Smooth muscle cell (in vitro differentiated cells): ENCODE data around the gene IGSF6. TPM values are rescaled to one million over a fixed set of nuclear protein-coding genes. Genes with fewer than 3 reads are reported as not detected.

Source experiments
- DNase-seq: peaks from one replicate; lab custom pipeline; 2025; ENCODE audit not compliant: unreplicated experiment; lab: John Stamatoyannopoulos, UW
- H2AFZ ChIP-seq: fragments of 200-600 bp; sonication (generic); 2 replicates; pipeline ENCODE4 v1.6.0; 2016; ENCODE audit warnings: antibody characterized with exemption, low read depth, mild to moderate bottlenecking
- H3F3A ChIP-seq: fragments of 200-600 bp; sonication (generic); 2 replicates; pipeline ENCODE4 v1.6.0; 2017; ENCODE audit warnings: antibody characterized with exemption, low read depth
- H3K27ac ChIP-seq: fragments of 200-600 bp; sonication (generic); 2 replicates; pipeline ENCODE4 v1.5.1; 2016; ENCODE audit warnings: low read depth, mild to moderate bottlenecking
- H3K27me3 ChIP-seq: fragments of 200-600 bp; sonication (generic); 2 replicates; pipeline ENCODE4 v1.6.1; 2016; ENCODE audit warnings: low read depth, mild to moderate bottlenecking
- H3K36me3 ChIP-seq: fragments of 200-600 bp; sonication (generic); 2 replicates; pipeline ENCODE4 v1.5.1; 2016; ENCODE audit warnings: low read depth
- H3K4me1 ChIP-seq: fragments of 200-600 bp; sonication (generic); 2 replicates; pipeline ENCODE4 v1.5.1; 2016; ENCODE audit warnings: low read depth
- H3K4me2 ChIP-seq: fragments of 200-600 bp; sonication (generic); 2 replicates; pipeline ENCODE4 v1.6.0; 2016; ENCODE audit warnings: mild to moderate bottlenecking
- H3K4me3 ChIP-seq: fragments of 200-600 bp; sonication (generic); 2 replicates; pipeline ENCODE4 v1.5.1; 2016; ENCODE audit warnings: mild to moderate bottlenecking
- H3K79me2 ChIP-seq: fragments of 200-600 bp; sonication (generic); 2 replicates; pipeline ENCODE4 v1.6.0; 2016; ENCODE audit warnings: low read depth, mild to moderate bottlenecking
- H3K9ac ChIP-seq: fragments of 200-600 bp; sonication (generic); 2 replicates; pipeline ENCODE4 v1.6.0; 2016; ENCODE audit warnings: low read depth
- H3K9me3 ChIP-seq: fragments of 200-600 bp; sonication (generic); replicated peaks from 2 replicates; pipeline ENCODE4 v1.5.1; 2016; ENCODE audit warnings: low read depth
- H4K20me1 ChIP-seq: fragments of 200-600 bp; sonication (generic); 2 replicates; pipeline ENCODE4 v1.6.0; 2016; ENCODE audit warnings: low read depth
- WGBS: methylation state at CpG from one replicate; pipeline ENCODE4 v1.1.7; 2016; ENCODE audit warnings: low lambda C conversion rate; 5-methylcytosine and 5-hydroxymethylcytosine counted together
- polyA plus RNA-seq: library from polyadenylated mRNA; unstranded; fragments of >200 nt; fragmentation: Nextera tagmentation; extraction: Ambion mirVana; gene quantifications from 2 replicates; pipeline ENCODE4 v1.2.1, GENCODE V29; 2016
- total RNA-seq: library from RNA; depleted of rRNA; stranded (reverse); fragments of >200 nt; gene quantifications from 2 replicates; pipeline ENCODE4 v1.2.3, GENCODE V29; 2014
- TF ChIP-seq, protein P1 (sequence below): fragments of 200-600 bp; sonication (generic); IDR thresholded peaks from 2 replicates; pipeline ENCODE4 v1.5.1; 2017; ENCODE audit warnings: borderline replicate concordance, mild to moderate bottlenecking, antibody characterized with exemption; ENCODE audit not compliant: insufficient read depth, poor library complexity, severe bottlenecking

Gene IGSF6
- total and polyA plus RNA-seq, 2 experiments from 2014 or later = 0.13 TPM; not detected in 1

DNA sequence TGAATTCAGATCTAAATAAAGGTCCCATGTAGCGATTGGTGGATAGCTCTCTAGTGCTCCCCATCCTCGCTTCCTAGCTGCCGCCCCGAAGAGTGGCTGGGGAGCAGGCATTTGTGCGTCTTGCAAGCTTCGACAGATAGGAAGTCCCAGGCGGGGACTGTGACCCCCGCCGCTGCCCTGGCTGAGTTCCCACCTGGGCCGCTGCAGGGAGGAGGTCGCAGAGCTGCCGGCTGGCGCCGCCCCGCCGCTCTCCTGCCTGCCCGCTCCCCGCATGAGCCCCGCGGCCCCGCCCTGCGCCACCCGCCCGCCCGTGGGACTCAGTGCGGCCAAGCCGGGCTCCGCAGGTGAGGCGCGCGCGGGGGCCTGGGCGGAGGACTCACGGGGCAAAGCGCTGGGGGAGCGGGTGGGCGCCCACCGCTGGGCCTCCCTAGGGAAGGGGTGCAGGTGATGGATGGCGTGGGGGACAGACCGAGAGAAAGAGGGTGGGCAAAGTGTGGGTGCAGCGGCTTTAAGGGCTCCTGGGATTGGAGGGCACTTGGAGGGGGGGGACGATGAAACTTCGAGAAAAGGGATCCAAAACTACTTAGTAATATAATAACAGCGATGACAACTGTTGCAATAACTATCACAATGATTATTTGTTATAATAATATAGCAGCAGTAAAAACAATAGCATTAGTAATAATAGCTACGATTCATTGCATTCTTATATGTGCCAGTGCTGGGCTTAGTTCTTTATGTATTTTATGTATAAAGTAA lies 11.7 kb upstream of the IGSF6 start, which contains the start of gene OTOA:
OTOA (plus strand) TSS at position 80 of the 759 bp plus-strand sequence. CDS start 14,547 bp downstream, outside the sequence.
- H4K20me1 ChIP-seq = no peaks in the 10 kb centered on the region
- TF ChIP-seq, protein P1, sequence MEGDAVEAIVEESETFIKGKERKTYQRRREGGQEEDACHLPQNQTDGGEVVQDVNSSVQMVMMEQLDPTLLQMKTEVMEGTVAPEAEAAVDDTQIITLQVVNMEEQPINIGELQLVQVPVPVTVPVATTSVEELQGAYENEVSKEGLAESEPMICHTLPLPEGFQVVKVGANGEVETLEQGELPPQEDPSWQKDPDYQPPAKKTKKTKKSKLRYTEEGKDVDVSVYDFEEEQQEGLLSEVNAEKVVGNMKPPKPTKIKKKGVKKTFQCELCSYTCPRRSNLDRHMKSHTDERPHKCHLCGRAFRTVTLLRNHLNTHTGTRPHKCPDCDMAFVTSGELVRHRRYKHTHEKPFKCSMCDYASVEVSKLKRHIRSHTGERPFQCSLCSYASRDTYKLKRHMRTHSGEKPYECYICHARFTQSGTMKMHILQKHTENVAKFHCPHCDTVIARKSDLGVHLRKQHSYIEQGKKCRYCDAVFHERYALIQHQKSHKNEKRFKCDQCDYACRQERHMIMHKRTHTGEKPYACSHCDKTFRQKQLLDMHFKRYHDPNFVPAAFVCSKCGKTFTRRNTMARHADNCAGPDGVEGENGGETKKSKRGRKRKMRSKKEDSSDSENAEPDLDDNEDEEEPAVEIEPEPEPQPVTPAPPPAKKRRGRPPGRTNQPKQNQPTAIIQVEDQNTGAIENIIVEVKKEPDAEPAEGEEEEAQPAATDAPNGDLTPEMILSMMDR = no peak
- no peak within 1 kb of the TSS for H3K27ac ChIP-seq
- DNase-seq = no peak
- no peaks in the 10 kb centered on the region for H3F3A ChIP-seq
- no peak within 1 kb of the TSS for H3K4me3 ChIP-seq
- H2AFZ ChIP-seq = no peak within 1 kb of the TSS
- H3K27me3 ChIP-seq = peaks cover 25% of the 10 kb centered on the region
- H3K4me1 ChIP-seq = peaks cover 10% of the 10 kb centered on the region
- H3K9ac ChIP-seq = no peak within 1 kb of the TSS
- H3K4me2 ChIP-seq = peak within 1 kb of the TSS; percentile 54
- 39% methylated on average over 22 of the region's 45 CpGs for WGBS
- no peaks in the 10 kb centered on the region for H3K9me3 ChIP-seq
- H3K36me3 ChIP-seq = no peaks in the 10 kb centered on the region
- no peaks in the 10 kb centered on the region for H3K79me2 ChIP-seq

DNA sequence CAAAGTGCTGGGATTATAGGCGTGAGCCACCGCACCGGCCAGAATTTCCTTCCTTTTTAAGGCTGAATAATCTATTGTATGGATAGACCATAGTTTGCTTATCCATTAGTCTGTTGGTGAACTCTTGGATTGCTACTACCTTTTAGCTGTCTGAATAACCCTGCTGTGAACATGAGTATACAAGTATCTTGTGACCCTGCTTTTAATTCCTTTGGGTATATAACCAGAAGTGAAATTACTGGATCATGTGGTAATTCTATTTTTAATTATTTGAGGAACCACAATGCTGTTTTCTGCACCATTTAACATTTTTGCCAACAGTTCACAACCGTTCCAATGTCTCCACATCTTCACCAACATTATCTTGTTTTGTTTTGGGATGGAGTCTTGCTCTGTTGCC lies 6.7 kb upstream of the IGSF6 start:
- H3K4me1 ChIP-seq = no peaks in the 10 kb centered on the region
- peaks cover 11% of the 10 kb centered on the region for H4K20me1 ChIP-seq
- H3K27me3 ChIP-seq = peaks cover 18% of the 10 kb centered on the region
- 100% methylated on average over 4 of the region's 4 CpGs for WGBS
- H3K9me3 ChIP-seq = no peaks in the 10 kb centered on the region
- no peak overlapping the region for H2AFZ ChIP-seq
- H3K4me3 ChIP-seq = no peak overlapping the region
- no peaks in the 10 kb centered on the region for H3K79me2 ChIP-seq
- no peak overlapping the region for H3K27ac ChIP-seq
- peaks cover 7% of the 10 kb centered on the region for H3K36me3 ChIP-seq
- no peak overlapping the region for H3K9ac ChIP-seq
- TF ChIP-seq, protein P1 = no peak
- H3K4me2 ChIP-seq = no peak overlapping the region
- no peaks in the 10 kb centered on the region for H3F3A ChIP-seq
- no peak for DNase-seq

DNA sequence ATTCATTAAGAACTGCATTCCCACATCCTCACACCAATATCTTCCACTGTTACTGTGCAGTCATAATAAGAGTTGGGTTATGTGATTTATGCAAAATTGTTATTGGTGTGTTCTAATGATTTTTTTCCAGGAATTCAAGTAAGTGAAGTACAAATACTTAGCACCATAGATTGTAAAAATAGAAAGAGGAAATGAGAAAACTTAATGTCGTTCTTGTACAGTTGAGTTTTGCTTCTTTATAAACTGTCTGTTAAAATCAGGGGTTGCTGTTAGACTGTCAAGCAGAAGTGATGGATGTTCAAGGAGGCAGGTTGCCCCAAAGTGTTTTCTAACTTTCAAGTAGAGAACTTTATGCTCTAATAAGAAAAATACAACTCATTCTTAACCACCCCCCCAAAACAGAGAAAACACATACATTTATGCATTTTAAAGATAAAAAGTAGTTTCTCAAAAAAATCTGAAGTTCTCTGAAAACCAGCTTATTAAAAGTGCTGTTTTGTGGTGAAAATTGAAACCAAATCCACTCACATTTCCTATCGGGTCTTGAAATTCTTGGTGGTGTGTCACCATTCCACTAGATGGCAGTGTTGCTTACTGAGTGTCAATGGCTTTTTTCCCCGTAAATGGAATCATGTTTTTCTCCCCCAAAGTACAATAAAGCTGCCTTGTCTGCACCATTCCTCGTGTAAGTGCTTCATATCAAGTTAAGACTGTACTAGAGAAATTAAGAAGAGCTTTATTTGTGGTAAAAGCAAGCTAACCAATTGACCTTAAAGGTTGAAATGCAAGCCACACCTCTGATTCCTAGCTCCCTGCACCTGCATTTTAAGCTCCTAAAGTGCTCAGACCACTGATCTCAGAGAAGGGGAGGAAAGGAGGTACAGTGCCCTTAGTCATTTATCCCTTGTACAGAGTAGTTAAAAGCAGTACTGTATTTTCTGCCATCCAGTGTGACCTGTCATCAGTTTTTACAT lies 4.7 kb upstream of the IGSF6 start:
- Histone ChIP-seq H3K9me3 (no peaks in the 10 kb centered on the region), H3K36me3 (peaks cover 7% of the 10 kb centered on the region), H3F3A (no peaks in the 10 kb centered on the region), H3K79me2 (peaks cover 4% of the 10 kb centered on the region), H4K20me1 (peaks cover 31% of the 10 kb centered on the region), H3K27me3 (no peaks in the 10 kb centered on the region), H3K9ac (no peak overlapping the region), H2AFZ (no peak overlapping the region), H3K4me2 (no peak overlapping the region), H3K27ac (no peak overlapping the region), H3K4me3 (no peak overlapping the region), H3K4me1 (no peaks in the 10 kb centered on the region)
- WGBS = 28% methylated on average over 4 of the region's 4 CpGs
- TF ChIP-seq, protein P1 = peak; percentile 71
- DNase-seq = no peak
